Mesothelial cell of epicardium (in vitro differentiated cells): ENCODE measurements around the gene TNNI3K. TPM values are rescaled to one million over a fixed set of nuclear protein-coding genes. Genes with fewer than 3 reads are reported as not detected.
A peak's percentile ranks its signal among the peaks of the same experiment; 100 is the strongest.

Experiments used
- DNase-seq, 2 experiments: peaks; one replicate each; pipeline ENCODE4 v3.0.0; 2021; ENCODE audit warnings: low spot score in 2 of 2; ENCODE audit not compliant: unreplicated experiment in 2 of 2
- H3K27ac Mint-ChIP-seq: 2 replicates; pipeline ENCODE4 v1.8.0; 2021; ENCODE audit warnings: mixed read lengths
- H3K27me3 Mint-ChIP-seq: 2 replicates; pipeline ENCODE4 v1.8.0; 2021; ENCODE audit warnings: low read depth, mixed read lengths
- H3K36me3 Mint-ChIP-seq: 2 replicates; pipeline ENCODE4 v1.8.0; 2021; ENCODE audit warnings: mixed read lengths
- H3K4me1 Mint-ChIP-seq: 2 replicates; pipeline ENCODE4 v1.8.0; 2021; ENCODE audit warnings: mixed read lengths
- H3K4me3 Mint-ChIP-seq: 2 replicates; pipeline ENCODE4 v1.8.0; 2021; ENCODE audit warnings: mild to moderate bottlenecking, moderate library complexity, mixed read lengths
- H3K9me3 Mint-ChIP-seq: 2 replicates; pipeline ENCODE4 v1.8.0; 2021; ENCODE audit warnings: mixed read lengths
- total RNA-seq: library from RNA; stranded (reverse); gene quantifications from 3 replicates; pipeline ENCODE4 v1.2.1, GENCODE V29; 2021
- TF ChIP-seq, protein P1 (sequence below): fragments of 200-600 bp; sonication (generic); IDR thresholded peaks from one replicate; pipeline ENCODE4 v1.5.0; 2021; ENCODE audit warnings: antibody characterized with exemption; ENCODE audit not compliant: unreplicated experiment

Gene TNNI3K, protein sequence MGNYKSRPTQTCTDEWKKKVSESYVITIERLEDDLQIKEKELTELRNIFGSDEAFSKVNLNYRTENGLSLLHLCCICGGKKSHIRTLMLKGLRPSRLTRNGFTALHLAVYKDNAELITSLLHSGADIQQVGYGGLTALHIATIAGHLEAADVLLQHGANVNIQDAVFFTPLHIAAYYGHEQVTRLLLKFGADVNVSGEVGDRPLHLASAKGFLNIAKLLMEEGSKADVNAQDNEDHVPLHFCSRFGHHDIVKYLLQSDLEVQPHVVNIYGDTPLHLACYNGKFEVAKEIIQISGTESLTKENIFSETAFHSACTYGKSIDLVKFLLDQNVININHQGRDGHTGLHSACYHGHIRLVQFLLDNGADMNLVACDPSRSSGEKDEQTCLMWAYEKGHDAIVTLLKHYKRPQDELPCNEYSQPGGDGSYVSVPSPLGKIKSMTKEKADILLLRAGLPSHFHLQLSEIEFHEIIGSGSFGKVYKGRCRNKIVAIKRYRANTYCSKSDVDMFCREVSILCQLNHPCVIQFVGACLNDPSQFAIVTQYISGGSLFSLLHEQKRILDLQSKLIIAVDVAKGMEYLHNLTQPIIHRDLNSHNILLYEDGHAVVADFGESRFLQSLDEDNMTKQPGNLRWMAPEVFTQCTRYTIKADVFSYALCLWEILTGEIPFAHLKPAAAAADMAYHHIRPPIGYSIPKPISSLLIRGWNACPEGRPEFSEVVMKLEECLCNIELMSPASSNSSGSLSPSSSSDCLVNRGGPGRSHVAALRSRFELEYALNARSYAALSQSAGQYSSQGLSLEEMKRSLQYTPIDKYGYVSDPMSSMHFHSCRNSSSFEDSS
- total RNA-seq, result 0.51 to 1.5 TPM (median 0.93 TPM) in 3 replicates

DNA sequence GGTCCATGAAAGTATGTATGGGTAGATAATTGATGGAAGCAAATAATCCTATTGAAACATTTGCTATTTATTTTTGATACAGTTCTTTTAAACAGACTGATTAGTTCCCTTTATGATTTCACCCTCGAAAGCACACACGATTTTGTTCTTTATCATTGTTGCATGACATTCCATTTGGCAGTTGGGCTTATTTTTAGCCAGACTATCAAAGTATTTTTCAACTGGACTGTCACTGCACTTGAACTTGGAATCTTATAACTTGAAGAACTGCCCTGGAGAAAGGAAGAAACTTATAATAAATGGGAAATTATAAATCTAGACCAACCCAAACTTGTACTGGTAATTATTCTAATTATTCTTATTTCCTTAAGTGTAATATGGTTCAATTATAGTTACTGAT, at the start of gene TNNI3K:
TSS of gene TNNI3K (plus strand) at position 235 of the 400 bp plus-strand sequence. CDS start at position 300, 65 bp downstream.
- Mint-ChIP-seq H3K9me3 (peaks cover 6% of the 10 kb centered on the region), H3K27me3 (no peaks in the 10 kb centered on the region), H3K4me1 (no peaks in the 10 kb centered on the region), H3K4me3 (no peak within 1 kb of the TSS), H3K27ac (no peak within 1 kb of the TSS), H3K36me3 (no peaks in the 10 kb centered on the region)
- TF ChIP-seq, protein P1, sequence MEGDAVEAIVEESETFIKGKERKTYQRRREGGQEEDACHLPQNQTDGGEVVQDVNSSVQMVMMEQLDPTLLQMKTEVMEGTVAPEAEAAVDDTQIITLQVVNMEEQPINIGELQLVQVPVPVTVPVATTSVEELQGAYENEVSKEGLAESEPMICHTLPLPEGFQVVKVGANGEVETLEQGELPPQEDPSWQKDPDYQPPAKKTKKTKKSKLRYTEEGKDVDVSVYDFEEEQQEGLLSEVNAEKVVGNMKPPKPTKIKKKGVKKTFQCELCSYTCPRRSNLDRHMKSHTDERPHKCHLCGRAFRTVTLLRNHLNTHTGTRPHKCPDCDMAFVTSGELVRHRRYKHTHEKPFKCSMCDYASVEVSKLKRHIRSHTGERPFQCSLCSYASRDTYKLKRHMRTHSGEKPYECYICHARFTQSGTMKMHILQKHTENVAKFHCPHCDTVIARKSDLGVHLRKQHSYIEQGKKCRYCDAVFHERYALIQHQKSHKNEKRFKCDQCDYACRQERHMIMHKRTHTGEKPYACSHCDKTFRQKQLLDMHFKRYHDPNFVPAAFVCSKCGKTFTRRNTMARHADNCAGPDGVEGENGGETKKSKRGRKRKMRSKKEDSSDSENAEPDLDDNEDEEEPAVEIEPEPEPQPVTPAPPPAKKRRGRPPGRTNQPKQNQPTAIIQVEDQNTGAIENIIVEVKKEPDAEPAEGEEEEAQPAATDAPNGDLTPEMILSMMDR, result no peak
- no peak for DNase-seq

DNA sequence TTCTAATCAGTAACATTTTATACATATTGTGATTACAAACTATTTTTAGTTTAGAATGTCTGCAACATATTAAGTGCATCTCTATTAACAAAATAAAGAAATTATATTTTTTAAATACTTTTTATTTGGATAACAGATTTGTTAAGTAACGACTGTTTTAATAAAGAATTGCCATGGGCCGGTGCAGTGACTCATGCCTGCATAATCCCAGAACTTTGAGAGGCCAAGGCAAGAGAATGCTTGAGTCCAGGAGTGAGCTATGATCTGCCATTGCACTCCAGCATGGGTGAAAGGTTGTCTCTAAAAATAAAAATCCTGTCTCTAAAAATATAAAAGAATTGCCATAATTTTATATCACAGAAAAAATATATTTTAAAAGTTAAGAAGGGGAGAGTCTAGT, 41.3 kb upstream of the TNNI3K start:
- H3K36me3 Mint-ChIP-seq, result no peaks in the 10 kb centered on the region
- no peak for DNase-seq
- no peaks in the 10 kb centered on the region for H3K27me3 Mint-ChIP-seq
- TF ChIP-seq, protein P1, result no peak
- no peak overlapping the region for H3K27ac Mint-ChIP-seq
- no peaks in the 10 kb centered on the region for H3K9me3 Mint-ChIP-seq
- peaks cover under 1% of the 10 kb centered on the region for H3K4me1 Mint-ChIP-seq
- no peak overlapping the region for H3K4me3 Mint-ChIP-seq

DNA sequence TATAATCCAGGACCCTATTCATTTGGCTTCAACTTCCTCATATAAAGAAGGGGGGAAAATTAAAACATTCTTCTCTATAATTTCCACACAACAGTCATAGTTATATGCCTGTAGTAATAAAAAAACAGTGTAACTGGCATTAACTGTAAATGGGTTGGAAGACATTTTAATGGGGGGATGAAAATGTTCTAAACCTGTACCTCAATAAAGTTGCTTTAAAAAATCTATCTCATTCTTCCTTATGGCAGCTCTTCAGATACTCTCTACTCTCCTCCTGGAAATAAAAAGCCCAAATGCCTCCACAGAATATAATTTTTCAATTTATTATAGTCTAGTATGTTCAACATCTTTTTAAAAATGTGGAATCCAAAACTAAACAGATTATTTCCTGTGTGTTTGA, 39.8 kb upstream of the TNNI3K start:
- peaks cover 7% of the 10 kb centered on the region for H3K4me1 Mint-ChIP-seq
- no peaks in the 10 kb centered on the region for H3K27me3 Mint-ChIP-seq
- H3K27ac Mint-ChIP-seq, result no peak overlapping the region
- no peaks in the 10 kb centered on the region for H3K9me3 Mint-ChIP-seq
- no peak for DNase-seq
- H3K4me3 Mint-ChIP-seq, result no peak overlapping the region
- TF ChIP-seq, protein P1, result no peak
- H3K36me3 Mint-ChIP-seq, result no peaks in the 10 kb centered on the region

DNA sequence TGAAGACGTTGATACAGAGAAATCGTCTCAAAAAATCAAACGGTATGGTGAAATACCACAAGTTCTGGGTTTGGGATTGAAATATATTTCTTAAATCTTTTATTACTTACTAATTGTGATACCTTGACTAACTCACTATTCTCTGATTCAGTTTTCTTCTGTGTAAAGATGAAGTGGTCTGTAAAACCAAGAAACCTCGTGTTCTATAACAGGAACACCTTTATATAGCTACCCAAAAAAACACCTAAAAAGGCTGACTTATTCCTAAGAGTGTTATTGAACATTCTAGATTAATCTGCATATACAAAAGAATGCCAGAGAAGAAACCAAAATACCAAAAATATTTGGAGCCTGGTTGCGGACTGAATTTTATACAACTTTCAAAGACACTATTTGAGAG, 37.9 kb upstream of the TNNI3K start:
- H3K9me3 Mint-ChIP-seq, result no peaks in the 10 kb centered on the region
- H3K4me1 Mint-ChIP-seq, result peaks cover 7% of the 10 kb centered on the region
- H3K36me3 Mint-ChIP-seq, result peaks cover 3% of the 10 kb centered on the region
- TF ChIP-seq, protein P1, result no peak
- peak overlapping the region; percentile 89 for H3K4me3 Mint-ChIP-seq
- H3K27ac Mint-ChIP-seq, result peak overlapping the region; percentile 93
- no peak for DNase-seq
- no peaks in the 10 kb centered on the region for H3K27me3 Mint-ChIP-seq

DNA sequence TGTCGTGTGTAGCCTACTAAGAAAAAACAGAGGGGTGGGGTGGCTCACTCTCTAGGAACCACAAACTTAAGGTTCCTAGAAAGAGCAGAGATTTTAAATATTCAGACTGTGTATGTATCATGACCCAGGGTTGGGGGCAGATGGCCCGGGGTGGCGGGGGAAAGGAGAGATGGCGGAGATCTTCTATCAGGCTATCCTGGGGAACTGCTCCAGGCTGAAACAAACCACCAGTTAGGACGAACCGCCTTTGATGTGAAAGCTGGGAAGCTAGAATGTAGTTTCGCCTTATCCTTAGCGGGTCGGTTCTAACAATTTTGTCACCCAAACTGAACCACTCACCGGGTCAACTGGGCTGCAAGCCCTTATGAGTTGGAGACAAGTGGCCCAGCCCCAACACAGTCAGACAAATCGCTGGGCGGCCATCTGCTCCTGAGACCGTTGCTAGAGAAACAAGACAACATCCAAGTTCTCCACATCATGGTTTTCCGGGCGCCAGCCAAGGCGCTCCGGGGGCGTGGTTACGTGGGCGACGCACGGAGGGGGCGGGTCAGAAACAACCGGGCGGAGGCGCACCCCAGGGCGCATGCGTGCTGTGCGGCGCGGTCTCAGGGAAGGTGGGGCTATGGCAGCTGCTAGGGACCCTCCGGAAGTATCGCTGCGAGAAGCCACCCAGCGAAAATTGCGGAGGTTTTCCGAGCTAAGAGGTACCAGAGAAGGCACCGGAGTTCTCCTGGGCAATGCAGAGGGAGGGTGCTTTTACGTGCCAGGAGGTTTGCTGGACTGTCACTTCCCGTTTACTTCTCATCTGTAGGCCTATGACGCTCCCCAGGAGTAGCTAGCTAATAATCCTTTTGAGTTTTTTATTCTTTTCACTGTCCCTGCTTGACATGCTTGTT, 37.3 kb upstream of the TNNI3K start, which contains the start of the genes FPGT and LRRIQ3:
TSS of gene FPGT (plus strand) at position 586 of the 896 bp plus-strand sequence. CDS start at position 623, 37 bp downstream.
TSS of gene LRRIQ3 (minus strand) at position 520 of the 896 bp plus-strand sequence. CDS start 14,492 bp downstream, outside the sequence.
- Mint-ChIP-seq H3K9me3 (no peaks in the 10 kb centered on the region), H3K27ac (peak within 1 kb of the TSS; percentile 93)
- TF ChIP-seq, protein P1, result no peak

More for the DNA sequence above, 37.3 kb upstream of the TNNI3K start, which contains the start of the genes FPGT and LRRIQ3:
- Mint-ChIP-seq H3K4me1 (peaks cover 7% of the 10 kb centered on the region), H3K36me3 (peaks cover 3% of the 10 kb centered on the region), H3K4me3 (peak within 1 kb of the TSS; percentile 89), H3K27me3 (no peaks in the 10 kb centered on the region)
- peak; percentile 90 to 99 for DNase-seq
